ENCODE results near the gene OSBPL10. TPM values are rescaled to one million over a fixed set of nuclear protein-coding genes. Genes with fewer than 3 reads are reported as not detected.
A peak's percentile ranks its signal among the peaks of the same experiment; 100 is the strongest.

OSBPL10 gene
- total RNA-seq, 1 donor from 2014 or later = 8.4 TPM

DNA sequence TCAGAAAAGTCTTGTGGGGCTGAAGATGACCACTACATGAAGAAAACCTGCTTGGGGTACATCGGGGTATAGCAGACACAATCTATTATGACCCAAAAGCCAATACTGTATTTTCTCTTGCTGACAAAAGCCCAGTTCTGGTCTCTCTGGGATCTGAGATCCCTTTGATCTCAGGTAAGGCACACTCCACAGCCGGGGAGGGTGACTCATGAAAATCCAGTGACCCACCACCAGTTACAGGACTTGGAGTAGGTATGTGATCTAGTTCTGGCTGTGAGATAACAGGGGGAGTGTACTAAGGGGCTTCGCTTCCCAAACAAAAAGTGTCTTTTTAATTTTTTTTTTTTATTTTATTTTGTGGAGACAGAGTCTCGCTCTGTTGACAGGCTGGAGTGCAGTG is 255.1 kb downstream of the OSBPL10 start:
- H3K4me2 ChIP-seq = no peak overlapping the region
- no peaks in the 10 kb centered on the region for H3K79me2 ChIP-seq (ENCODE audit: low read depth)
- no peaks in the 10 kb centered on the region for H3K9me3 ChIP-seq (ENCODE audit: low read depth)
- Mint-ChIP-seq H3K27me3 (ENCODE audit: insufficient read depth, low read depth) (peaks cover under 1% of the 10 kb centered on the region), H3K4me1 (peaks cover 13% of the 10 kb centered on the region), H3K4me3 (no peak overlapping the region), H3K36me3 (no peaks in the 10 kb centered on the region), H3K27ac (no peak overlapping the region), H3K9me3 (no peaks in the 10 kb centered on the region)
- H3F3A ChIP-seq (ENCODE audit: low read depth) = peaks cover 16% of the 10 kb centered on the region
- H3K4me1 ChIP-seq = peaks cover 15% of the 10 kb centered on the region
- H2AFZ ChIP-seq (replicated peaks) = no peak overlapping the region
- no peak for DNase-seq (ENCODE audit: low spot score)
- no peaks in the 10 kb centered on the region for H3K36me3 ChIP-seq
- TF ChIP-seq CTCF (IDR thresholded peaks at IDR 0.05) = no peak
- no peak for TF ChIP-seq EZH2 (IDR thresholded peaks at IDR 0.05)
- TF ChIP-seq EZH2phosphoT487 (IDR thresholded peaks at IDR 0.05) = no peak
- no peak overlapping the region for H3K4me3 ChIP-seq
- H3K9ac ChIP-seq = no peak overlapping the region
- no peaks in the 10 kb centered on the region for H4K20me1 ChIP-seq (ENCODE audit: low read depth)
- no peaks in the 10 kb centered on the region for H3K27me3 ChIP-seq
- no peak overlapping the region for H3K27ac ChIP-seq

DNA sequence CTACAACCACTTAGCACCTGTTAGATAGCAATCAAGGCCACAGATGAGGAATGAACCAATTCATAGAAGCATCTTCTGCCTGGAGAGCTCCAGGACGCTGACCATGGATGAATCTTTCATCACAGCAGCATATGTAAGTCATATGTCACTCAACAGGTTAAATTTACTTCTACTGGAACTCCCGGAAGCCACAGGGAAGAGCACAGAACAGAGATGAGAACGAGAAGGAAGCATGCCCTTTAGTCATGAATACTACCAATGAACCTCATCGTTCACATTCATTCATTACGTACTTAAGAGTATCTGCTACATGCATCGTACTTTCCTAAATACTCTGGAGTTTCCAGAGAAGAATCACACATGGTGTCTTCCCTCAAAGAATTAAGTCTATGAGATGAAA is 255.5 kb downstream of the OSBPL10 start:
- H3K27me3 ChIP-seq = no peaks in the 10 kb centered on the region
- peaks cover 16% of the 10 kb centered on the region for H3F3A ChIP-seq (ENCODE audit: low read depth)
- H2AFZ ChIP-seq (replicated peaks) = no peak overlapping the region
- TF ChIP-seq EZH2phosphoT487 (IDR thresholded peaks at IDR 0.05) (no peak), EZH2 (IDR thresholded peaks at IDR 0.05) (no peak), CTCF (IDR thresholded peaks at IDR 0.05) (no peak)
- no peak overlapping the region for H3K27ac ChIP-seq
- no peaks in the 10 kb centered on the region for H3K79me2 ChIP-seq (ENCODE audit: low read depth)
- Mint-ChIP-seq H3K36me3 (no peaks in the 10 kb centered on the region), H3K4me1 (peaks cover 13% of the 10 kb centered on the region), H3K27ac (no peak overlapping the region), H3K4me3 (no peak overlapping the region), H3K27me3 (ENCODE audit: insufficient read depth, low read depth) (peaks cover 2% of the 10 kb centered on the region), H3K9me3 (no peaks in the 10 kb centered on the region)
- no peak for DNase-seq (ENCODE audit: low spot score)
- H3K9me3 ChIP-seq (ENCODE audit: low read depth) = no peaks in the 10 kb centered on the region
- no peaks in the 10 kb centered on the region for H4K20me1 ChIP-seq (ENCODE audit: low read depth)
- no peak overlapping the region for H3K4me2 ChIP-seq
- peaks cover 15% of the 10 kb centered on the region for H3K4me1 ChIP-seq
- H3K4me3 ChIP-seq = no peak overlapping the region
- H3K36me3 ChIP-seq = no peaks in the 10 kb centered on the region
- H3K9ac ChIP-seq = no peak overlapping the region

- Mint-ChIP-seq H3K27ac (no peak overlapping the region), H3K36me3 (no peaks in the 10 kb centered on the region), H3K27me3 (ENCODE audit: insufficient read depth, low read depth) (peaks cover 2% of the 10 kb centered on the region), H3K4me3 (no peak overlapping the region), H3K9me3 (no peaks in the 10 kb centered on the region), H3K4me1 (peaks cover 13% of the 10 kb centered on the region)
- Histone ChIP-seq H3K27ac (peak overlapping the region; percentile 28), H3K9ac (no peak overlapping the region), H3K79me2 (ENCODE audit: low read depth) (no peaks in the 10 kb centered on the region), H3K4me1 (peaks cover 15% of the 10 kb centered on the region), H3K27me3 (no peaks in the 10 kb centered on the region), H3K9me3 (ENCODE audit: low read depth) (no peaks in the 10 kb centered on the region), H3K4me2 (peak overlapping the region; percentile 66), H3K36me3 (no peaks in the 10 kb centered on the region), H2AFZ (replicated peaks) (peak overlapping the region; percentile 69), H4K20me1 (ENCODE audit: low read depth) (no peaks in the 10 kb centered on the region), H3K4me3 (no peak overlapping the region), H3F3A (ENCODE audit: low read depth) (peaks cover 16% of the 10 kb centered on the region)
- TF ChIP-seq EZH2phosphoT487 (IDR thresholded peaks at IDR 0.05) = no peak
- peak; percentile 49 for TF ChIP-seq CTCF (IDR thresholded peaks at IDR 0.05)
- DNase-seq (ENCODE audit: low spot score) = peak; percentile 41
Observed at GRCh38 chr3:31724651-31725050, 256.4 kb downstream of the OSBPL10 start.

All from neural progenitor cell (in vitro differentiated cells).